Adipose tissue (tissue), 3 donors: Measurements from ENCODE around the gene AHRR. TPM values are rescaled to one million over a fixed set of nuclear protein-coding genes. Genes with fewer than 3 reads are reported as not detected.

ENCODE experiments used
- H3K27ac ChIP-seq: one replicate; pipeline ENCODE4 v1.5.1; 2013; ENCODE audit warnings: low read depth, low read length
- WGBS, 3 donors: extraction: QIAGEN DNeasy Blood & Tissue Kit; methylation state at CpG; one replicate each; pipeline ENCODE4 v1.1.7; 2013; 5-methylcytosine and 5-hydroxymethylcytosine counted together
- polyA plus RNA-seq, 3 donors: library from polyadenylated mRNA; stranded (reverse); fragments of 200-250 nt; gene quantifications; one replicate each; pipeline ENCODE4 v1.2.3, GENCODE V29; 2013
- donor health status: healthy with polysubstance abuse.
- donor health status: Bipolar disorder and iron deficiency.
- donor health status: healthy.

AHRR gene
- polyA plus RNA-seq, 3 donors = 0.11 to 1.5 (median 0.28) TPM

DNA sequence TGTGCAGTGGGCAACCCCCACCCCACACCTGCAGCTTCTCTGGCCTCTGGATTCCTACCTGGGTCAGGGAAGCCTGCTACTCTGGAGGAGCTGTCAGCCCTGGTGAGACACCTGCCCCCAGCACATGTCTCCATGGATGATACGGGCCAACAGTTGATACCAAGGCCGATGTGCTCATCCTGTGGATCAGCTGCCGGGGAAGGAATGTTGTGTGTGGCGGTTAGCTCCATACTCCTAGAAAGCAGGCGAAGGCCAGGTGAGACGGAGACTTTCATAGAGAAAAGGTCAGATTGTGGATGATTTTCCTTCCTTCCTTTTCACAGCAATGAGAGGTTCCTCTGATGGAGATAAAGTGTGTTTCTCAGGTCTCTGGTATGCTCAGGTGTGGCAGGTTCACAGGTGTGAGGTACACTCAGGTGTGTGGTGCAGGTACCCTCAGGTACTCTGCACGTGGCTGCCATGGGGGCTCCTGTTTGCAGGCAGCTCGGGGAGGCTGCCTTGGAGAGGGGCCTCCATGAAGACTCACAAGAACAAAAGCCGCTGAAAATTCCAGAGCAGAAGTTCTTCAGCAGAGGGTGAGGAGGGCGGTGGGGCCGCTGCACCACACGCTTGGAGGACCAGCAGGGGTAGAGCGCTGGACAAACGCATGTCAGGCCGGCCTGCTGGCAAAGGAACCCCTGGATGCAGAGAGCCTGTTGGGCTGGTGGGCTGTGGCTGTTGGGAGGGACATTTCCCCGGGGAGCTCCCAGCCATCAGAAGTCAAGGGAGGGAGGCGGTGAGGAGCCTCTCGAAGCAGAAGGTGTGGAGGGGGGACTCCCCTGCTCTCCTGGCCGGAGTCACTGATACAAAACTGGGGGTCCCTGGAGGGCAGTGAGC is 5.1 kb upstream of the AHRR start:
- H3K27ac ChIP-seq = no peak overlapping the region
- 87 to 93% (median 91%) methylated on average over 19 of the region's 19 CpGs for WGBS, 3 donors

DNA sequence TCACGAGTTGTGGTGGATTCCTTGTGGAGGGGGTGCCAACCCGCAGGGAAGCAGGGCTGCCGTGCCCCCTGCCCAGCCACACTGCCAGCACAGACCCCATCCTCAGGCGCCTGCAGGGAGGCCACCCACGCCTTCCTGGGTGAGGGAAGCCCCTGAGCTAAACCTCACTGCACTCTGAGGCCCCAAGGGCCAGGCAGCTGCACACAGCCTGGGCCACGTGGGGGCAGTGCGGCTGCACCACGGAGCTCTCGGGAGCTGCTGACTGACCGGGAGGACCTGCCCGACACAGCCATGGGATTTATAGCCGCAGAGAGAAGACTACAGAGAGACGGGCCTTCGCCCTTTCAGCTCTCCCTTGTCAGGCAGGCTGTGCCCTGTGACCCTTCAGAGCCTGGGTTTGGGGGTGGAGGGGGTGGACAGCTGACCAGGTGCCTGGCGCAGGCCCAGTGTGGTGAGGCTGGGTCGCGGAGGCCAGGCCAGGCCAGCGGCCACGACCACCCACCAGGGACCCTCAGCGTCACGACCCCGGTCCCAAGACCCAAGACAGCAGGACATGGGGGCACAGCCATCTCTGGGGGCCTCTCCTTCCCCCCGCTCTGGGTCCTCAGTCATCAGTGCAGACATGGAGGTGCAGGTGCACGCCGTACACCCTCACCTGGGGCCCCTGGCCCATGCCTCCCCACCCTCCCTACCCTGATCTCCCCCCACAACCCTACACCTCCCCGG is 4.3 kb upstream of the AHRR start:
- 55 to 62% (median 61%) methylated on average over 21 to 26 of the region's 26 CpGs for WGBS, 3 donors
- no peak overlapping the region for H3K27ac ChIP-seq

DNA sequence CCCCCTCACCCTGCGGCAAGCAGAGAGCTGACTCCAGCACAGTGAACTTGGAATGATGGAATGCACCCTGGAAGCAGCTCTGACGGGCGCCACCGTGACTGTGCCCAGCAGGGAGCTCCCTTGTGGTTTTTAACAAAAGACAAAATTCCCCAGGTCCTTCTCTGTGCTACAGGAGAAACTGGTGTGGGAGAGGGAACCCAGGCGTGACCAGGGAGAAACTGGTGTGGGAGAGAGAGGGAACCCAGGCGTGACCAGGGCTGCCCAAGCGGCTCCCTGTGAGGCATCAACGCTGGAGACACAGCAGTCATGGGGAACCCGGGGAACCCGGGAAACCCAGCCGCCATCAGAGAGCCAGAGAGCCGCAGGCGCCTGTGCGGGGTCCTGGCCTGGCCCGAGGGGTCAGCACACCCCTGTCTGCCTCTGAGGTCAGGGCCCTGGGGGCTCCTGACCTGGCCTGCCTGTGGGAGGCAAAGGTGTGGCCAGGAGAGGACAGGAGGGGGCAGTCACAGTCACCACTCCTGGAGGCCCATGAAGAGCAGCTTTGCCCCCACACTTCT is 3.1 kb upstream of the AHRR start:
- WGBS, 3 donors = 36 to 39% (median 39%) methylated on average over 15 of the region's 15 CpGs
- no peak overlapping the region for H3K27ac ChIP-seq

DNA sequence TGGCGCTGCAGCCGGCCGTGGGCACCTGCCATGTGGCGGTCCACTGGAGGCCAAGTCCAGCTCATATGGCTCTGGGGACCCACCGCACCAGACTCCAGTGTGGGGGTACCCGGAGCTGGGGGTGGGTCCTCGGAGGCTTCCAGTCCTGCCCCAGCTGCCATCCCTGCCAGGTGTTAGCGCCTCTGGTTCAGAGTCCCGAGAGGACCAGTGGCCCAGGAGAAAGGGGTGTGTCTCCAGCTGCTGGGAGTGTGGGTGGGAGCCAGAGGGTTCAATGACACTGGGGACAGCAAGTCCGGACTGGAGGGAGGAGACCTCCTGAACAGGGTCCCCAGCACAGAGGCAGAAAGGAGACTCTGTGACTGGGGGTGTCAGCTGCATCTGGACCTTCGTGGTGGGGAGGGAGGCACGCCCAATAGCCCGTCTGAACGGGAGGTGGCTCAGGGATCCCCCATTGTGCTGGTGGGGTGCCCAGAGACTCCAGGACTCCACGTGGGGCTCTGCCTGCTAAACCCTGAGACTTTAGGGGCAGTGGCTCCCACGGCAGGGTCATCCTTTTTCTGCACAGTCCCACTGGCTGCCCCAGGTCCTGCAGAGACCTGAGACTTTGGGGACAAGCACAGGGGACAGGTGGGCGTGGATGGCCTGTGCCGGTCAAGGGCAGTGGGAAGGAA is 2.4 kb upstream of the AHRR start:
- no peak overlapping the region for H3K27ac ChIP-seq

DNA sequence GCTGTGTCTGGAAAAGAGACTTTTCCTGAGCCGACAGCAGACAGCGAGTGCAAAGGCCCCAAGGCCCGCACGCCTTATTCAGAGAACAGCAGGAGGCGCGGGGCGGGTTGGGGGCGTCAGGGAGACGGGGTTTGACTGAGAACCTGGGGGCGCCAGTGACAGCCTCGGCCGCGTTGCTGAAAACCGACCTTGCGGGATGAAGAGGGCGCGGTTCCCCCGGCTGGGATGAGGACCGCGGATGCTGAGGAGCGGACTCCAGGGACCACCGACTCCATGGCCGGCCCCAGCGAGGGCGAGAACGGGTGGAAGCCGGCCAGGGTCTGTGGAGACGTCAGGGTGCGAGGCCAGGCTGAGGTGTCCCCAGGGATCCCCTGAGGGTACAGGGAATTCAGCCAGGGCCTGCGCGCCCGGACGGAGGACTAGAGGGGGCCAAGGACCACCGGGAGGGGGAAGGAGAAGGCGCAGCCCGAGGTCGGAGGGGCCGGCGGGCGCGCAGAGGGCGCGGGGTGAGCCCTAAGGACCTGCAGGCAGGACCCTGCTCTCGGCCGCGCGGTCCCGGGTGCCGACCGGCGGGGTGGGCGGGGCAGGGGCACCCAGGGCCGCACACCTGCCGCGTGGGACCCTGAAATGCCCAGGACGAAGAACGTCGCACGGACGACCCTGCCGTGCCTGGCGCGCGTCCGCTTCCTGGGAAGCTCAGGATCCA is 837 bp upstream of the AHRR start:
- WGBS, 3 donors = 3 to 5% (median 4%) methylated on average over 44 to 65 of the region's 65 CpGs
- no peak overlapping the region for H3K27ac ChIP-seq

More for the DNA sequence above, 2.4 kb upstream of the AHRR start:
- WGBS, 3 donors = 46 to 54% (median 46%) methylated on average over 18 of the region's 18 CpGs

DNA sequence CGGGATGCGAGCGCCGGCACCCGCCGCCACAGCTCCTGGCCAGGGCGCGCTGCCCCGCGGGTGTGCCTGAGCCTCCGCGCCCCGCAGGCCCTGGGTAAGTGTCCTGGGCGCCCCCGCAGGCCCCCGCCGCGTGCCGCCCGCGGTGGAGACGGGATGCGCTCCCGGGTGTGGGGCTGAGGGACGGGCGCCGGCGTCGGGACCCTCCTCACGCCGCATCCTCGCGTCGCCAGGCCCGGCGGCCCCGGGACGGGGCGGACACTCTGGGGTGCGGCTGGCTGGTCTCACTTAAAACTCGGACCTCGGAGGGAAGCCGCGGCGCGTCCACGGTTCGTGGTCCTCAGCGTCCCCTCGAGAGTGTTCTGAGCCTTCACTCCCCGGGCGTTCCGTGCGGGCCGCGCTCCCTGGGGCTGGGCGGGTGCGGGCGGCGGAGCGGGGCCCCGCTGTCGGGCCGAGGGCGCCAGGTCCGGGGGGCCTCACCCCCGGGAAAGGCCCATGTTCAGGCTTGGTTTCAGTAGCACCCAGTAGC is 275 bp downstream of the AHRR start:
- H3K27ac ChIP-seq = no peak overlapping the region
- 1 to 3% (median 2%) methylated on average over 49 to 67 of the region's 67 CpGs for WGBS, 3 donors

DNA sequence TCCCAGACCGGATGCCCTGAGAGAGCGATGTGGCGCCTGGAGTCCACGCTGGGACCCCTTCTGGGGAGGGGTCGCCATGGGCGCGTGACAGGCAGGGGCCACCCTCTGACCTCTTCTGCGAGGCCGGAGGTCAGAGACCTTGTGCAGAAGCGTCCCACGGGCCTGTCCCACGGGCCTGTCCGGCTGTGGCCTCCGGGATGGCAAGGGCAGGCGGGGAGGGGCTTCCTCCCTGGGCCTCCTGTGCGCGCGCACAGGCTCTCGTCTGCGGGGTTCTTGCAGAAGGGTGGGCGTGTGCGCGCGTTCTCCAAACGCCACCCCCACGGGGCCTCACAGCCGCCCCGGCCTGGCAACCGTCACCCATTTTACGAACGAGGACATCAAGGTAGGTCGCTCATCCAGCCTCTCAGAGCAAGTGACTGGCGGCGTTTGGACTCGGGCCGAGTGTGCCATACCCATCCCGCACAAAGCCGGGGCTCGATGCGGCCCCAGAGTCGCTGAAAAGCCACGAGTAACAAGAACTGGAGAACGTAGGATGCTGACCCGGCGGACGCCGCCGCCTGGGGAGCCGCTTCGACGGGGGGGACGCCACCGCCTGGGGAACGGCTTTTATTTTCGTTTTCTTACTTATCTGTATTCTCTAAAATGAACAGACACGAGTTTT is 897 bp downstream of the AHRR start:
- WGBS, 3 donors = 33 to 38% (median 33%) methylated on average over 55 to 56 of the region's 56 CpGs
- H3K27ac ChIP-seq = no peak overlapping the region

DNA sequence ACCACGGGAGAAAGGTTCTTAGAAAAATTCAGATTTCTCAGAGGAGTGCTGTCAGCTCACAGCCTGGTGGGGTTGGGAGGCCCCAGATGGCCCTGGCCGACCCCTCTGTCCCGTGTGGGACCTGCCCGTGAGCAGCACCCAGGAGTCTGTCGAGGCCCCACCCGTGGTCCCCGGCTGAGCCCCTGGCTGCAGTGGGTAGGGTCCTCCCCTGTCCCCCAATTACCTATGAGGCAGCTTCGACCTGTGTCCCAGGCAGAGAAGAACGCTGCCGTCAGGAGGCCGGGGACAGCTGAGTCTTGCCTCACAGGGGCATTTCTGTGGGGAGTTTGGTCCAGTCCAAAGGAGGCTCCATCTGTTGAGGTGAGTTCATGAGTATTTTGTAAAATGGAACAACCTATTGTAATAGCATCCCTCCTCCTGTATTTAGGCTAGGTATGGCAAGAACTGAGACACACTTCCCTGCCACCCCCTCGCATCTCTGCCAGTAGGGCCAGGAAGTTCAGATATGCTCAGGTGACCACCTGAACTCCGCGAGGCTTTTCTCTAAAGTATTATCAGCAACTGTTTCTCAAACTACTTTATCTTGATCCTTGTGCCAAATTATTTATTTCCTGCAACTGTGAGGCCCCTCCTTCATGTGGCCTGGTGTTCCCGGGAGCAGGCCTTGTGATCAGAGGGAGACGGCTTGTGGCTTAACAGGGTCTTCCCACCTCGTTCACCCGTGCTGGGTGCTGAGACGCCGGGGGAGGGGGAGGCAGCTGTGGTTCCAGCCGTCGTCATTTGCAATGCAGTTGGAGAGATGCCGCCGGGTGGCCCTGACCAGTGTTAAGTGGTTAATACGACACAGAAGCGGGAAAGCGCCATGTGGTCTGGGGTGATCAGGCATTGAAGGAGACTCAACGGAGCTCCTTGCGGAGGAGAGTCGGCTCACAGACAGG is 1.7 kb downstream of the AHRR start:
- 54 to 71% (median 70%) methylated on average over 30 of the region's 30 CpGs for WGBS, 3 donors
- no peak overlapping the region for H3K27ac ChIP-seq

DNA sequence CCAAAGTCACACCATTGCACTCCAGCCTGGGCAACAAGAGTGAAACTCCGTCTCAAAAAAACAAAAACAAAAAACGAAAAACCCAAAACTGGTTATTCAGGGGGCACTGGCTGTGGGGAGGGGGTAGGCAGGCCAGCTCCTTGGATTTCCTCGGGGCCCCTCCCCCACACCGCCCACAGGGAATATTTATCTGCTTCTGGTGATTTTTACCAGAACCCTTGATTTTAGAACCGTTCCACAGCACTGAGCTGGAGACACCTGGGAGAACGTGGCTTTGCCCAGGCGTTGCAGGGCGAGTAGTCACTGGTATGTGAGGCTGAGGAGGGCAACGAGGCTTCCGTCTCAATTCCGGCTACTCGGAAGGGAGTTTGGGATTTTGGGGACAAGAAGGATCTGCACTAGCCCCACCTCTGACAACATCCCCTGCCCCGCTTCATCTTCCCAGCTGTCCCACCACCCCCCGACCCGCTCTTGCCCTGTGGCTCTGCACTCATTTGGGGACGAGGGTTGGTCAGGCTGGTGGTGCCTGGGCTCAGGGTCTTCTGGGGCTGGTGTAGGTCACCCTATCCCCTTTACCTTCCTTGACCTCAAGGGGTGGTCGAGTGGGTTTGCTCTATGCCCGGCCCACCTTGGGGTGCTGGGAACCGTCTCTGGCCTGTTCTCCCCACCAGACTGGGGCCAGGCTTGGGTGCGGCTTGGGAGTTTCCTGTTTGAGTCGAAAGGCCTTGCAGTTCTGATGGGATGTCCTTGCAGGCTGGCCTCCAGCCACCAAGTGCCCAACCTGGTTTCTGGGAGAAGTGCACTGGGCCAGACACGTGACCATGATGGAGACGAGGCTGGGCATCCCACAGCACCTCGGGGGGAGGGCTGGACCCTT is 3.5 kb downstream of the AHRR start:
- 72 to 88% (median 85%) methylated on average over 24 of the region's 24 CpGs for WGBS, 3 donors
- no peak overlapping the region for H3K27ac ChIP-seq

DNA sequence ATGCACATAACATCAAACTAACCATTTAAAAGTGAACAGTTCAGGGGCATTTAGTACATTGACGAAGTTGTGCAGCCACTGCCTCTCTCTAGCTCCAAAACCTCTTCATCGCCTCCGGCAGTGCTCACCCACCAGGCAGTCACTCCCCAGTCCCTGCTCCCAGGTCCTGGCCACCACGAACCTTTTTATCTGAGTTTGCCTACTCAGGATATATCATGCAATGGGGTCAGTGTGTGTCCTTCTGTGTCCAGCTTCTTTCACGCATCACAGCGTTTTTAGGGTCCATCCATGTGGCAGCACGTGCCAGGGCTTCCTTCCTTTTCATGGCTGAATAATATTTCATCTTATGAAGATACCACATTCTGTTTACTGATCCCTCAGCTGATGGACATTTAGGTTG is 4.6 kb downstream of the AHRR start:
- WGBS, 3 donors = 81 to 93% (median 91%) methylated on average over 7 of the region's 7 CpGs
- no peak overlapping the region for H3K27ac ChIP-seq

DNA sequence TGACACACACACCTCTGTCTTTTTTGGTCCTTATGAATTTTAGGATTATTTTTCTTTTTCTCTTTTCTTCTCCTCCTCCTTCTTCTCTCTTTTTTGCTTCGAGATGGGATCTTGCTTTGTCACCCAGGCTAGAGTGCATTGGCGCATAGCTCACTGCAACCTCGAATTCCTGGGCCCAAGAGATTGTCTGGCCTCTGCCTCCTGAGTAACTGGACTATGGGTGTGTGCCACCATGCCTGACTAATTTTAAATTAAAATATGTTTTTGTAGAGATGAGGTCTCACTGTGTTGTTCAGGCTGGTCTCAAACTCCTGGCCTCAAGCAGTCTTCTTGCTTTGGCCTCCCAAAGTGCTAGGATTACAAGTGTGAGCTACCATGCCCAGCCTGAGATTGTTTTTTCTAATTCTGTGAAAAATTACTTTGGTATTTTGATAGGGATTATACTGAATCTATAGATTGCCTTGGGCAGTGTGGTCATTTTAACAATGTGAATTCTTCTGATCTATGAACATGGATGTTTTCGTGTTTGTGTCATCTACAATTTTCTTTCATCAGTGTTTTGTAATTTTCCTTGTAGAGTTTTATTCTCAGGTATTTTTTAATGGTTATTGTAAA is 7.7 kb downstream of the AHRR start:
- 81 to 85% (median 83%) methylated on average over 4 of the region's 4 CpGs for WGBS, 3 donors
- H3K27ac ChIP-seq = no peak overlapping the region

DNA sequence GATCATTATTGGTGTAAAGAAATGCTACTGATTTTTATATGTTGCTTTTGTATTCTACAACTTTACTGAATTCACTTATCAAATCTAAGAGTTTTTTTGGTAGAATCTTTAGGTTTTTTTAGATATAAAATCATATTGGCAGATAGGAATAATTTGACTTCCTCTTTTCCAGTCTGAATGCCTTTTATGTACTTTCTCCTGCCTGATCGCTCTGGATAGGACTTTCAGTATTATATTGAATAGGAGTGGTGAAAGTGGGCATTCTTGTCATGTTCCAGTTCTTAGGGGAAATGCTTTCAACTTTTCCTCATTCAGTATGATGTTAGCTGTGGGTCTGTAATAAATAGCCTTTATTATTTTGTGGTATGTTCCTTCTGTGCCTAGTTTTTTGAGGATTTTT is 8.3 kb downstream of the AHRR start:
- 69 to 86% (median 79%) methylated on average over 1 of the region's 1 CpG for WGBS, 3 donors
- no peak overlapping the region for H3K27ac ChIP-seq

DNA sequence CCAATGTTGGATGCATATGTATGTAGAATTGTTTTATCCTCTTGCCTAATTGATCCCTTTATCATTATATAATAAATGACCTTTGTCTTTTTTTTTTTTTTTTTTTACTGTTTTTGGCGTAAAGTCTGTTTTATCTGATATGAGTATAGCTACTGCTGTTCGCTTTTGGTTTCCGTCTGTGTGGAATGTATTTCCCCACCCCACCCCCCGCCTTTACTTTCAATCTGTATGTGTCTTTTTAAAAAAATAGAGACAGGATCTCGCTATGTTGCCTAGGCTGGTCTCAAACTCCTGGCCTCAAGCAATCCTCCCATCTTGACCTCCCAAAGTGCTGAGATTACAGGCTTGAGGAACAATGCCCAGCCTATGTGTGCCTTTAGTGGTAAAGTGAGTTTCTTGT is 11.3 kb downstream of the AHRR start:
- H3K27ac ChIP-seq = no peak overlapping the region
- WGBS, 3 donors = 76 to 85% (median 77%) methylated on average over 5 of the region's 5 CpGs

DNA sequence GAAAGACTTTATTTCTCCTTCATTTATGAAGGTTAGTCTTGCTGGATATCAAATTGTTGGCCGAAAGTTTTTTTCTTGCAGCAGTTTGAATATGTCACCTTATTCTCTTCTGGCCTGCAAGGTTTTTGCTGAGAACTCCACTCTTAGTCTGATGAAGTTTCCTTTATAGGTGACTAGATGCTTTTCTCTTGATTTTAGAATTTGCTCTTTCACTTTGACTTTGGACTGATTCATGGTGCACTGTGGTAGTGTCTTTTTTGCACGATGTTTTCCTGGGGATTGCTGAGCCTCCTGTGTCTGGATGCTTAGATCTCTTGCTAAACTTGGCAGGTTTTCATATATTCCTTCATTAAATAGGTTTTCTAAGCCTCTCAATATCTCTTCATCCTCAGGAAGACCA is 12.4 kb downstream of the AHRR start:
- 80 to 88% (median 84%) methylated on average over 2 of the region's 2 CpGs for WGBS, 3 donors

More for the DNA sequence above, 12.4 kb downstream of the AHRR start:
- no peak overlapping the region for H3K27ac ChIP-seq
